Rectal smooth muscle tissue (tissue), 1 donor: ENCODE data around the gene NDUFA8.

Source experiments
- H3K27ac ChIP-seq: one replicate; pipeline ENCODE4 v1.7.0; 2013; ENCODE audit warnings: low read depth, low read length, inconsistent platforms
- H3K27me3 ChIP-seq: one replicate; pipeline ENCODE4 v1.7.0; 2013; ENCODE audit warnings: low read length; ENCODE audit not compliant: control insufficient read depth, insufficient read depth
- H3K36me3 ChIP-seq: one replicate; pipeline ENCODE4 v1.7.0; 2013; ENCODE audit warnings: low read length; ENCODE audit not compliant: control insufficient read depth, insufficient read depth
- H3K4me1 ChIP-seq: one replicate; pipeline ENCODE4 v1.7.0; 2013; ENCODE audit warnings: low read length; ENCODE audit not compliant: control insufficient read depth, insufficient read depth
- H3K4me3 ChIP-seq: one replicate; pipeline ENCODE4 v1.7.0; 2013; ENCODE audit warnings: low read length
- H3K9ac ChIP-seq: one replicate; pipeline ENCODE4 v1.7.0; 2013; ENCODE audit warnings: low read length

Gene NDUFA8

GRCh38 chr9:122159026-122159924 lies at the start of gene NDUFA8, which contains the start of gene MORN5:
TSS of gene NDUFA8 (minus strand) at chr9:122159779. CDS start at chr9:122159677, 102 bp downstream.
TSS of gene MORN5 (plus strand) at chr9:122159908. CDS start at chr9:122159973, 65 bp downstream.
- Histone ChIP-seq H3K4me3 (peak within 1 kb of the TSS; percentile 78), H3K27me3 (no peaks in the 10 kb centered on the region), H3K36me3 (no peaks in the 10 kb centered on the region), H3K27ac (peak within 1 kb of the TSS; percentile 87), H3K9ac (peak within 1 kb of the TSS; percentile 77), H3K4me1 (peaks cover 24% of the 10 kb centered on the region)

GRCh38 chr9:122207096-122207495 lies 47.5 kb upstream of the NDUFA8 start:
- H3K27ac ChIP-seq = no peak overlapping the region
- no peak overlapping the region for H3K9ac ChIP-seq
- H3K36me3 ChIP-seq = no peaks in the 10 kb centered on the region
- H3K27me3 ChIP-seq = no peaks in the 10 kb centered on the region
- no peak overlapping the region for H3K4me3 ChIP-seq
- H3K4me1 ChIP-seq = no peaks in the 10 kb centered on the region

- H3K36me3 ChIP-seq = no peaks in the 10 kb centered on the region
- no peaks in the 10 kb centered on the region for H3K27me3 ChIP-seq
- no peaks in the 10 kb centered on the region for H3K4me1 ChIP-seq
- H3K9ac ChIP-seq = no peak overlapping the region
- no peak overlapping the region for H3K4me3 ChIP-seq
- no peak overlapping the region for H3K27ac ChIP-seq
Observed at GRCh38 chr9:122206118-122207046, 46.8 kb upstream of the NDUFA8 start.

- H3K27me3 ChIP-seq = no peaks in the 10 kb centered on the region
- H3K4me1 ChIP-seq = no peaks in the 10 kb centered on the region
- no peak overlapping the region for H3K4me3 ChIP-seq
- H3K36me3 ChIP-seq = no peaks in the 10 kb centered on the region
- no peak overlapping the region for H3K27ac ChIP-seq
- no peak overlapping the region for H3K9ac ChIP-seq
Observed at GRCh38 chr9:122205176-122205575, 45.6 kb upstream of the NDUFA8 start.

- Histone ChIP-seq H3K27me3 (no peaks in the 10 kb centered on the region), H3K9ac (no peak overlapping the region), H3K4me1 (no peaks in the 10 kb centered on the region), H3K27ac (no peak overlapping the region), H3K4me3 (no peak overlapping the region), H3K36me3 (no peaks in the 10 kb centered on the region)
Observed at GRCh38 chr9:122204491-122204890, 44.9 kb upstream of the NDUFA8 start.

GRCh38 chr9:122204055-122204454 lies 44.5 kb upstream of the NDUFA8 start:
- Histone ChIP-seq H3K27me3 (no peaks in the 10 kb centered on the region), H3K9ac (no peak overlapping the region), H3K4me1 (no peaks in the 10 kb centered on the region), H3K4me3 (no peak overlapping the region), H3K27ac (no peak overlapping the region), H3K36me3 (no peaks in the 10 kb centered on the region)

GRCh38 chr9:122202111-122202510 lies 42.5 kb upstream of the NDUFA8 start:
- Histone ChIP-seq H3K4me3 (no peak overlapping the region), H3K9ac (no peak overlapping the region), H3K36me3 (no peaks in the 10 kb centered on the region), H3K4me1 (no peaks in the 10 kb centered on the region), H3K27ac (no peak overlapping the region), H3K27me3 (no peaks in the 10 kb centered on the region)

GRCh38 chr9:122201641-122202040 lies 42.1 kb upstream of the NDUFA8 start:
- no peaks in the 10 kb centered on the region for H3K4me1 ChIP-seq
- no peaks in the 10 kb centered on the region for H3K27me3 ChIP-seq
- no peak overlapping the region for H3K27ac ChIP-seq
- H3K9ac ChIP-seq = no peak overlapping the region
- H3K36me3 ChIP-seq = no peaks in the 10 kb centered on the region
- no peak overlapping the region for H3K4me3 ChIP-seq

GRCh38 chr9:122200960-122201595 lies 41.5 kb upstream of the NDUFA8 start:
- no peak overlapping the region for H3K9ac ChIP-seq
- no peaks in the 10 kb centered on the region for H3K4me1 ChIP-seq
- no peaks in the 10 kb centered on the region for H3K27me3 ChIP-seq
- H3K4me3 ChIP-seq = no peak overlapping the region
- no peak overlapping the region for H3K27ac ChIP-seq
- H3K36me3 ChIP-seq = no peaks in the 10 kb centered on the region

GRCh38 chr9:122197882-122198281 lies 38.3 kb upstream of the NDUFA8 start:
- Histone ChIP-seq H3K27me3 (no peaks in the 10 kb centered on the region), H3K9ac (no peak overlapping the region), H3K4me1 (no peaks in the 10 kb centered on the region), H3K4me3 (no peak overlapping the region), H3K36me3 (no peaks in the 10 kb centered on the region), H3K27ac (no peak overlapping the region)

- H3K36me3 ChIP-seq = no peaks in the 10 kb centered on the region
- no peaks in the 10 kb centered on the region for H3K4me1 ChIP-seq
- no peaks in the 10 kb centered on the region for H3K27me3 ChIP-seq
- H3K9ac ChIP-seq = no peak overlapping the region
- no peak overlapping the region for H3K4me3 ChIP-seq
- H3K27ac ChIP-seq = no peak overlapping the region
Observed at GRCh38 chr9:122197426-122197825, 37.8 kb upstream of the NDUFA8 start.

GRCh38 chr9:122195875-122196274 lies 36.3 kb upstream of the NDUFA8 start:
- no peak overlapping the region for H3K9ac ChIP-seq
- H3K4me3 ChIP-seq = no peak overlapping the region
- H3K27ac ChIP-seq = no peak overlapping the region
- H3K36me3 ChIP-seq = no peaks in the 10 kb centered on the region
- no peaks in the 10 kb centered on the region for H3K4me1 ChIP-seq
- H3K27me3 ChIP-seq = no peaks in the 10 kb centered on the region
